K562 (cell line): Measurements from ENCODE around the gene MYMX. TPM values are rescaled to one million over a fixed set of nuclear protein-coding genes. Genes with fewer than 3 reads are reported as not detected.
A peak's percentile ranks its signal among the peaks of the same experiment; 100 is the strongest.

ENCODE experiments used
- CBFA2T2 ChIP-seq: fragments of 450-650 bp; conservative IDR thresholded peaks from 2 replicates; pipeline ENCODE4 v1.6.1; 2017; ENCODE audit warnings: mild to moderate bottlenecking
- FOXP1 ChIP-seq: sonication (generic); formaldehyde crosslinking; IDR thresholded peaks from 2 replicates; pipeline ENCODE4 v1.8.0; 2022; ENCODE audit warnings: mild to moderate bottlenecking, missing genetic modification reagents
- HCFC1 ChIP-seq: IDR thresholded peaks from 2 replicates; pipeline ENCODE4 v1.6.1; 2012; ENCODE audit warnings: low read depth, low read length, improper control_type of control experiment
- HIVEP1 ChIP-seq: fragments of 250-450 bp; sonication (Bioruptor Pico); IDR thresholded peaks from 2 replicates; pipeline ENCODE4 v1.4.0; 2020; ENCODE audit warnings: mild to moderate bottlenecking
- JUN ChIP-seq, 2 experiments: sonication (generic) in 1 of 2; formaldehyde crosslinking in 1 of 2; IDR thresholded peaks; 2 replicates each; pipeline versions ENCODE4 v1.6.1 to v1.8.0; 2012 to 2022; ENCODE audit warnings: borderline replicate concordance in 2 of 2, mild to moderate bottlenecking in 2 of 2, improper control_type of control experiment in 1 of 2, low read depth in 1 of 2, low read length in 1 of 2, missing genetic modification reagents in 1 of 2
- PTBP1 ChIP-seq: fragments of 200-400 bp; formaldehyde crosslinking; IDR thresholded peaks from 2 replicates; pipeline ENCODE4 v1.6.1; 2017; ENCODE audit warnings: low read depth, low read length
- RBM15 ChIP-seq: fragments of 200-400 bp; formaldehyde crosslinking; IDR thresholded peaks from 2 replicates; pipeline ENCODE4 v1.6.1; 2018; ENCODE audit warnings: mild to moderate bottlenecking, low read length, moderate library complexity; ENCODE audit not compliant: insufficient read depth
- ZFX ChIP-seq: sonication (generic); formaldehyde crosslinking; IDR thresholded peaks from 2 replicates; pipeline ENCODE4 v1.8.0; 2022; ENCODE audit warnings: mild to moderate bottlenecking, missing genetic modification reagents, moderate library complexity
- ZNF217 ChIP-seq: sonication (generic); formaldehyde crosslinking; IDR thresholded peaks from 2 replicates; pipeline ENCODE4 v1.8.0; 2022; ENCODE audit warnings: mild to moderate bottlenecking, missing genetic modification reagents
- polyA plus RNA-seq, 8 experiments: library from polyadenylated mRNA; depleted of rRNA in 4 of 8; stranded (reverse) in 5 of 8; unstranded in 3 of 8; fragments of >200 nt; fragmentation: Nextera tagmentation in 2 of 8; fragmentation: Illumina TruSeq in 1 of 8; extraction: Ambion mirVana in 2 of 8; extraction: Trizol in 1 of 8; gene quantifications; 2 replicates each; pipeline versions ENCODE4 v1.2.1 to v1.2.3, GENCODE V29; 2011 to 2014; ENCODE audit warnings: inconsistent platforms in 1 of 8, missing spikeins in 1 of 8
- total RNA-seq, 7 experiments: library from RNA; depleted of rRNA in 6 of 7; stranded (reverse); fragments of >200 nt in 6 of 7; fragmentation: Illumina TruSeq in 2 of 7; extraction: Trizol in 2 of 7; gene quantifications; 2 replicates each; pipeline versions ENCODE4 v1.2.1 to v1.2.3, GENCODE V29; 2011 to 2021; ENCODE audit warnings: low replicate concordance in 1 of 7
- TF ChIP-seq, protein P1 (sequence below): fragments of 250-450 bp; sonication (Bioruptor Pico); IDR thresholded peaks from 2 replicates; pipeline ENCODE4 v1.5.0; 2021
- TF ChIP-seq, protein P2 (sequence below): fragments of 250-450 bp; sonication (Bioruptor Pico); IDR thresholded peaks from 2 replicates; pipeline ENCODE4 v1.4.0; 2020; ENCODE audit warnings: mild to moderate bottlenecking, moderate library complexity
- TF ChIP-seq, protein P3 (sequence below): fragments of 250-450 bp; sonication (Bioruptor Pico); IDR thresholded peaks from 2 replicates; pipeline ENCODE4 v1.5.0; 2020; ENCODE audit warnings: mild to moderate bottlenecking
- TF ChIP-seq, protein P4 (sequence below): fragments of 450-650 bp; IDR thresholded peaks from 2 replicates; pipeline ENCODE4 v1.6.1; 2016; ENCODE audit warnings: mild to moderate bottlenecking
- TF ChIP-seq, protein P5 (sequence below): fragments of 450-650 bp; IDR thresholded peaks from 2 replicates; pipeline ENCODE4 v1.6.1; 2018; ENCODE audit warnings: mild to moderate bottlenecking, low read depth; ENCODE audit not compliant: partially characterized antibody

The MYMX gene
- total and polyA plus RNA-seq, 9 of the 15 experiments (the other 6 are each of a cell fraction or from before 2014, with no cell fraction given): 0.12 TPM; not detected in 8

DNA sequence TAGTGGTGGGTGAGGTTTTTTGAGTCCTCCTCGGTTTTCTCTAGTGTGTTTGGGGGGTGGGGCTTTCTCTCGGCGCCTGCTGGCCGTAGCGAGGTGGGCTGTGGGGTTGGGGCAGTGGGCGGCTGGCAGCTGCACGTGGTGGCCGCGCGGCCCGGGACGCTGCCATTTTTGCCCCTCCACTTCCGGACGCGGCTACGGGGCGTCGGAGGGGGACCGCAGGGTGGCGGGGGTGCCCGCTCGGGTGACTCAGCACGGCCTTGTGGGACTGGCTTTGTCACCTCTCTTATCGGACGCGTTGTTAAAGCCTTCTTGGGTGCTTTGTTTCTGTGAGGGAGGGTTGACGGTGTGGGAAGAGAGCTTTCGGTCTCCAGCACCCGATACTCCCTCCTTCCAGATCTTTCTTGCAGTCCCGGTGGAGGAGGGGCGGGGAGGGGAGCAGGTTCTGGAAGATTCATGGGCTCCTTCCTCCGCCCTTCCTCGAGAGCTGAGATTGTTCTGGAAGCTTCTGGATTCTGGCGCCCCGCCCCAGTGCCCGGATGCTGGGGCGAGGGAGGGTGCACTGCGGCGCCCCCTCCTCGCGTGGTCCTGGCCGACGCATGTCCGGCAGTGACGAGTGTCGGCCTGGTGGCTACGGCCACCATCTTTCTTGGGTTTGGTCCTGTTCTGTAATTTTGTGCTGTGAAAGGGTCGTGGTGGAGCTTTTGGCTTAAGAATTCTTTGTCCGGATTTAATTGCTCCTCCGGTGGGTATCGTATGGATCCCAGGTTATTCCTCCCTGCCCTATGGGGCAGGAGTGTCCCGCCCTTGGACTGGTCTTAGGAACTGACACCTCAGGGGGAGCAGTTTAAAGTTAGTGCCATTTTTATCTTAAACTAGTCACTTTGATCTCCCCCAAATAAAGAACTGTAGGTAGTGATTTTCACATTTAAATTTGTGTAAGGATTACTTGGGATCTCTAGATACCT, 30.9 kb downstream of the MYMX start (continued):
- TF ChIP-seq PTBP1 (peak; percentile 85; the same call in 1 of the 2 replicates), FOXP1 (CRISPR knock-in tag) (peak; percentile 17; the same call in 1 of the 2 replicates), CBFA2T2 (no peak), HCFC1 (peak; percentile 72), ZNF217 (CRISPR knock-in tag) (no peak), RBM15 (0 out of 2 replicates have a peak, but pooled peaks have one; percentile 21), JUN (IDR thresholded peaks at IDR 0.05; ENCODE audit: borderline replicate concordance, low read depth, low read length) (peak; percentile 87), JUN (CRISPR knock-in tag; IDR thresholded peaks at IDR 0.05; ENCODE audit: borderline replicate concordance) (no peak), HIVEP1 (CRISPR knock-in tag) (0 out of 2 replicates have a peak, but pooled peaks have one; percentile 34), ZFX (CRISPR knock-in tag) (peak; percentile 60)
- TF ChIP-seq, protein P1, sequence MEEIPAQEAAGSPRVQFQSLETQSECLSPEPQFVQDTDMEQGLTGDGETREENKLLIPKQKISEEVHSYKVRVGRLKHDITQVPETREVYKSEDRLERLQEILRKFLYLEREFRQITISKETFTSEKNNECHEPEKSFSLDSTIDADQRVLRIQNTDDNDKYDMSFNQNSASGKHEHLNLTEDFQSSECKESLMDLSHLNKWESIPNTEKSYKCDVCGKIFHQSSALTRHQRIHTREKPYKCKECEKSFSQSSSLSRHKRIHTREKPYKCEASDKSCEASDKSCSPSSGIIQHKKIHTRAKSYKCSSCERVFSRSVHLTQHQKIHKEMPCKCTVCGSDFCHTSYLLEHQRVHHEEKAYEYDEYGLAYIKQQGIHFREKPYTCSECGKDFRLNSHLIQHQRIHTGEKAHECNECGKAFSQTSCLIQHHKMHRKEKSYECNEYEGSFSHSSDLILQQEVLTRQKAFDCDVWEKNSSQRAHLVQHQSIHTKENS (CRISPR knock-in tag): no peak
- TF ChIP-seq, protein P2, sequence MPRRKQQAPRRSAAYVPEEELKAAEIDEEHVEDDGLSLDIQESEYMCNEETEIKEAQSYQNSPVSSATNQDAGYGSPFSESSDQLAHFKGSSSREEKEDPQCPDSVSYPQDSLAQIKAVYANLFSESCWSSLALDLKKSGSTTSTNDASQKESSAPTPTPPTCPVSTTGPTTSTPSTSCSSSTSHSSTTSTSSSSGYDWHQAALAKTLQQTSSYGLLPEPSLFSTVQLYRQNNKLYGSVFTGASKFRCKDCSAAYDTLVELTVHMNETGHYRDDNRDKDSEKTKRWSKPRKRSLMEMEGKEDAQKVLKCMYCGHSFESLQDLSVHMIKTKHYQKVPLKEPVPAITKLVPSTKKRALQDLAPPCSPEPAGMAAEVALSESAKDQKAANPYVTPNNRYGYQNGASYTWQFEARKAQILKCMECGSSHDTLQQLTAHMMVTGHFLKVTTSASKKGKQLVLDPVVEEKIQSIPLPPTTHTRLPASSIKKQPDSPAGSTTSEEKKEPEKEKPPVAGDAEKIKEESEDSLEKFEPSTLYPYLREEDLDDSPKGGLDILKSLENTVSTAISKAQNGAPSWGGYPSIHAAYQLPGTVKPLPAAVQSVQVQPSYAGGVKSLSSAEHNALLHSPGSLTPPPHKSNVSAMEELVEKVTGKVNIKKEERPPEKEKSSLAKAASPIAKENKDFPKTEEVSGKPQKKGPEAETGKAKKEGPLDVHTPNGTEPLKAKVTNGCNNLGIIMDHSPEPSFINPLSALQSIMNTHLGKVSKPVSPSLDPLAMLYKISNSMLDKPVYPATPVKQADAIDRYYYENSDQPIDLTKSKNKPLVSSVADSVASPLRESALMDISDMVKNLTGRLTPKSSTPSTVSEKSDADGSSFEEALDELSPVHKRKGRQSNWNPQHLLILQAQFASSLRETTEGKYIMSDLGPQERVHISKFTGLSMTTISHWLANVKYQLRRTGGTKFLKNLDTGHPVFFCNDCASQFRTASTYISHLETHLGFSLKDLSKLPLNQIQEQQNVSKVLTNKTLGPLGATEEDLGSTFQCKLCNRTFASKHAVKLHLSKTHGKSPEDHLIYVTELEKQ (CRISPR knock-in tag): no peak
- TF ChIP-seq, protein P3, sequence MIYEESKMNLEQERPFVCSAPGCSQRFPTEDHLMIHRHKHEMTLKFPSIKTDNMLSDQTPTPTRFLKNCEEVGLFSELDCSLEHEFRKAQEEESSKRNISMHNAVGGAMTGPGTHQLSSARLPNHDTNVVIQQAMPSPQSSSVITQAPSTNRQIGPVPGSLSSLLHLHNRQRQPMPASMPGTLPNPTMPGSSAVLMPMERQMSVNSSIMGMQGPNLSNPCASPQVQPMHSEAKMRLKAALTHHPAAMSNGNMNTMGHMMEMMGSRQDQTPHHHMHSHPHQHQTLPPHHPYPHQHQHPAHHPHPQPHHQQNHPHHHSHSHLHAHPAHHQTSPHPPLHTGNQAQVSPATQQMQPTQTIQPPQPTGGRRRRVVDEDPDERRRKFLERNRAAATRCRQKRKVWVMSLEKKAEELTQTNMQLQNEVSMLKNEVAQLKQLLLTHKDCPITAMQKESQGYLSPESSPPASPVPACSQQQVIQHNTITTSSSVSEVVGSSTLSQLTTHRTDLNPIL (CRISPR knock-in tag): 0 out of 2 replicates have a peak, but pooled peaks have one; percentile 3
- TF ChIP-seq, protein P4, sequence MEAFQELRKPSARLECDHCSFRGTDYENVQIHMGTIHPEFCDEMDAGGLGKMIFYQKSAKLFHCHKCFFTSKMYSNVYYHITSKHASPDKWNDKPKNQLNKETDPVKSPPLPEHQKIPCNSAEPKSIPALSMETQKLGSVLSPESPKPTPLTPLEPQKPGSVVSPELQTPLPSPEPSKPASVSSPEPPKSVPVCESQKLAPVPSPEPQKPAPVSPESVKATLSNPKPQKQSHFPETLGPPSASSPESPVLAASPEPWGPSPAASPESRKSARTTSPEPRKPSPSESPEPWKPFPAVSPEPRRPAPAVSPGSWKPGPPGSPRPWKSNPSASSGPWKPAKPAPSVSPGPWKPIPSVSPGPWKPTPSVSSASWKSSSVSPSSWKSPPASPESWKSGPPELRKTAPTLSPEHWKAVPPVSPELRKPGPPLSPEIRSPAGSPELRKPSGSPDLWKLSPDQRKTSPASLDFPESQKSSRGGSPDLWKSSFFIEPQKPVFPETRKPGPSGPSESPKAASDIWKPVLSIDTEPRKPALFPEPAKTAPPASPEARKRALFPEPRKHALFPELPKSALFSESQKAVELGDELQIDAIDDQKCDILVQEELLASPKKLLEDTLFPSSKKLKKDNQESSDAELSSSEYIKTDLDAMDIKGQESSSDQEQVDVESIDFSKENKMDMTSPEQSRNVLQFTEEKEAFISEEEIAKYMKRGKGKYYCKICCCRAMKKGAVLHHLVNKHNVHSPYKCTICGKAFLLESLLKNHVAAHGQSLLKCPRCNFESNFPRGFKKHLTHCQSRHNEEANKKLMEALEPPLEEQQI: no peak; the same call in 1 of the 2 replicates
- TF ChIP-seq, protein P5, sequence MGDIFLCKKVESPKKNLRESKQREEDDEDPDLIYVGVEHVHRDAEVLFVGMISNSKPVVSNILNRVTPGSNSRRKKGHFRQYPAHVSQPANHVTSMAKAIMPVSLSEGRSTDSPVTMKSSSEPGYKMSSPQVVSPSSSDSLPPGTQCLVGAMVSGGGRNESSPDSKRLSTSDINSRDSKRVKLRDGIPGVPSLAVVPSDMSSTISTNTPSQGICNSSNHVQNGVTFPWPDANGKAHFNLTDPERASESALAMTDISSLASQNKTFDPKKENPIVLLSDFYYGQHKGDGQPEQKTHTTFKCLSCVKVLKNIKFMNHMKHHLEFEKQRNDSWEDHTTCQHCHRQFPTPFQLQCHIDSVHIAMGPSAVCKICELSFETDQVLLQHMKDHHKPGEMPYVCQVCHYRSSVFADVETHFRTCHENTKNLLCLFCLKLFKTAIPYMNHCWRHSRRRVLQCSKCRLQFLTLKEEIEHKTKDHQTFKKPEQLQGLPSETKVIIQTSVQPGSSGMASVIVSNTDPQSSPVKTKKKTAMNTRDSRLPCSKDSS: no peak
